Activated CD8-positive, alpha-beta T cell treated with anti-CD3 and anti-CD28 coated beads for 36 hours (primary cell): ENCODE data around the gene CPXM1. TPM values are rescaled to one million over a fixed set of nuclear protein-coding genes. Genes with fewer than 3 reads are reported as not detected.

Experiments
- ATAC-seq: fragments of 200-7000 bp; cut with Tn5 transposase; one replicate; pipeline ENCODE4 v1.10.0; 2021; ENCODE audit warnings: mild to moderate bottlenecking, moderate library complexity
- CTCF ChIA-PET: fragments of 350-600 bp; sonication (Branson Sonifier 250); formaldehyde crosslinking; loops from one replicate; lab custom pipeline; 2021; ENCODE audit warnings: antibody characterized with exemption; lab: Charles Lee
- POLR2A ChIA-PET: fragments of 350-600 bp; sonication (Branson Sonifier 250); formaldehyde crosslinking; loops from one replicate; lab custom pipeline; 2021; ENCODE audit warnings: antibody characterized with exemption; lab: Charles Lee
- DNase-seq: peaks from one replicate; pipeline ENCODE4 v3.0.0-alpha.2; 2020
- H3K27ac Mint-ChIP-seq: one replicate; pipeline ENCODE4 v1.8.0; 2021; ENCODE audit warnings: mild to moderate bottlenecking, mixed read lengths
- H3K27me3 Mint-ChIP-seq: one replicate; pipeline ENCODE4 v1.8.0; 2021; ENCODE audit warnings: mixed read lengths
- H3K36me3 Mint-ChIP-seq: one replicate; pipeline ENCODE4 v1.8.0; 2021; ENCODE audit warnings: low read depth, mixed read lengths
- H3K4me1 Mint-ChIP-seq: one replicate; pipeline ENCODE4 v1.8.0; 2021; ENCODE audit warnings: low read depth, mixed read lengths
- H3K4me3 Mint-ChIP-seq: one replicate; pipeline ENCODE4 v1.8.0; 2021; ENCODE audit warnings: mild to moderate bottlenecking, moderate library complexity, mixed read lengths
- H3K9me3 Mint-ChIP-seq: one replicate; pipeline ENCODE4 v1.8.0; 2021; ENCODE audit warnings: mixed read lengths
- intact Hi-C: fragments of 100-400 bp; cut with micrococcal nuclease; formaldehyde crosslinking; loops from one replicate; pipeline ENCODE4 v1.10.0; 2022
- total RNA-seq, 2 experiments: library from RNA; stranded (reverse); gene quantifications; one replicate each; pipeline ENCODE4 v1.2.3, GENCODE V29; 2021
- TF ChIP-seq, protein P1 (sequence below): fragments of 200-600 bp; IDR thresholded peaks from one replicate; pipeline ENCODE4 v1.8.0; 2022; ENCODE audit warnings: antibody characterized with exemption, mild to moderate bottlenecking

CPXM1 gene
- total RNA-seq, 2 experiments from 2014 or later: 2.0 to 2.9 TPM

GRCh38 chr20:2807019-2807418 is 6.6 kb upstream of the CPXM1 start:
- intact Hi-C loops: no loop called here
- Mint-ChIP-seq H3K27me3 (peaks cover 32% of the 10 kb centered on the region), H3K36me3 (no peaks in the 10 kb centered on the region), H3K27ac (no peak overlapping the region), H3K4me1 (no peaks in the 10 kb centered on the region), H3K4me3 (no peak overlapping the region), H3K9me3 (peaks cover 3% of the 10 kb centered on the region)
- ATAC-seq (no peak), DNase-seq (no peak)
- ChIA-PET CTCF (no interaction called here), POLR2A (no interaction called here)
- TF ChIP-seq, protein P1, sequence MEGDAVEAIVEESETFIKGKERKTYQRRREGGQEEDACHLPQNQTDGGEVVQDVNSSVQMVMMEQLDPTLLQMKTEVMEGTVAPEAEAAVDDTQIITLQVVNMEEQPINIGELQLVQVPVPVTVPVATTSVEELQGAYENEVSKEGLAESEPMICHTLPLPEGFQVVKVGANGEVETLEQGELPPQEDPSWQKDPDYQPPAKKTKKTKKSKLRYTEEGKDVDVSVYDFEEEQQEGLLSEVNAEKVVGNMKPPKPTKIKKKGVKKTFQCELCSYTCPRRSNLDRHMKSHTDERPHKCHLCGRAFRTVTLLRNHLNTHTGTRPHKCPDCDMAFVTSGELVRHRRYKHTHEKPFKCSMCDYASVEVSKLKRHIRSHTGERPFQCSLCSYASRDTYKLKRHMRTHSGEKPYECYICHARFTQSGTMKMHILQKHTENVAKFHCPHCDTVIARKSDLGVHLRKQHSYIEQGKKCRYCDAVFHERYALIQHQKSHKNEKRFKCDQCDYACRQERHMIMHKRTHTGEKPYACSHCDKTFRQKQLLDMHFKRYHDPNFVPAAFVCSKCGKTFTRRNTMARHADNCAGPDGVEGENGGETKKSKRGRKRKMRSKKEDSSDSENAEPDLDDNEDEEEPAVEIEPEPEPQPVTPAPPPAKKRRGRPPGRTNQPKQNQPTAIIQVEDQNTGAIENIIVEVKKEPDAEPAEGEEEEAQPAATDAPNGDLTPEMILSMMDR: no peak

- CTCF ChIA-PET: no interaction called here
- intact Hi-C loops: no loop called here
- H3K4me1 Mint-ChIP-seq: peaks cover 2% of the 10 kb centered on the region
- peaks cover 37% of the 10 kb centered on the region for H3K27me3 Mint-ChIP-seq
- H3K27ac Mint-ChIP-seq: no peak overlapping the region
- TF ChIP-seq, protein P1: no peak
- no peak overlapping the region for H3K4me3 Mint-ChIP-seq
- ATAC-seq (no peak), DNase-seq (no peak)
- H3K9me3 Mint-ChIP-seq: no peaks in the 10 kb centered on the region
- POLR2A ChIA-PET: no interaction called here
- no peaks in the 10 kb centered on the region for H3K36me3 Mint-ChIP-seq
Measured at GRCh38 chr20:2806351-2806701, 5.9 kb upstream of the CPXM1 start.

GRCh38 chr20:2805689-2806350 is 5.4 kb upstream of the CPXM1 start:
- peaks cover 7% of the 10 kb centered on the region for H3K4me1 Mint-ChIP-seq
- CTCF ChIA-PET: no interaction called here
- DNase-seq: no peak
- H3K27ac Mint-ChIP-seq: no peak overlapping the region
- TF ChIP-seq, protein P1: no peak
- no peaks in the 10 kb centered on the region for H3K9me3 Mint-ChIP-seq
- POLR2A ChIA-PET: no interaction called here
- no peak overlapping the region for H3K4me3 Mint-ChIP-seq
- peaks cover 39% of the 10 kb centered on the region for H3K27me3 Mint-ChIP-seq
- no peak for ATAC-seq
- H3K36me3 Mint-ChIP-seq: no peaks in the 10 kb centered on the region
- intact Hi-C loops: no loop called here

DNA sequence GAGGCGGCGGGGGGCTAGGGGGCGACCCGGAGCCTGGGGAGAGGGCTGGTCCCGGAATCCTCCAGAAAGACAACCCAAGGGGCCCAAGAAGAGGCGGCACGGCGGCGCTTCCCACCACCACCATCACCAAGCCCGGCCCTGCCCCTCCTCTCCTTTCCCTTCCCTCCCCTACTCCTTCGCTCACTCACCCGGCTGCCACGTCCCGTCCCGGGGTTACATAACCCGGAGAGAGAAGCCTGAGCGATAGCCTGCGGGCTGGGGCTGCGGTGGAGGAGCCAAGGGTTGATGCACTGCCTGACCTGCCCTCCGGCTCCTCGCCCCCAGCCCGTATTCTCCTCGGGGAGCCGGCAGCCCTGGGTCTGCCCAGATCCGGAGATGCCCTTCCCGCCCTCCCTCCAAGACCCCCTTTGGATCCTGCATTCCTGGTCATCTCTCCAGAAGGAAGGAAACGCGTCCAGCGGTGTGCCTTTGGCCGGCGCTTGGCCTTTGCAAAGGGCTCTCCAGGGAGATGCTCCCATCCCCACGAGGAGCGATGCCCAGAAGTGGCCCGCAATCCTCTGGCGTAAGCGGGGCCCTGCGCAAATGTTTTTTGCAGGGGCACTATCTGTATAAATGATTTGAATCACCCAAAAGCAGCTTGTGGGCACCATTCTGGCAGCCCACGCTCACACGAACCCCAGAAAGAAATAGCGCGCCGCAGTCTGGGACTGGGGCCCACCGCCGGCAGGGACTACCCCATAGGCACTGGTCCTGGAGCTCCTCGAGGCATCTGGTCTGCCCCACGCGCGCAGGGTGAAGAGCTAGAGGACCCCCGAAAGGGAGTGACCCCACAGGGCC is 4.6 kb upstream of the CPXM1 start:
- H3K27ac Mint-ChIP-seq: no peak overlapping the region
- intact Hi-C loops: no loop called here
- ATAC-seq (no peak), DNase-seq (no peak)
- TF ChIP-seq, protein P1: no peak
- ChIA-PET POLR2A (no interaction called here), CTCF (no interaction called here)
- H3K4me1 Mint-ChIP-seq: peaks cover 10% of the 10 kb centered on the region
- H3K9me3 Mint-ChIP-seq: no peaks in the 10 kb centered on the region
- no peak overlapping the region for H3K4me3 Mint-ChIP-seq
- H3K36me3 Mint-ChIP-seq: peaks cover under 1% of the 10 kb centered on the region
- H3K27me3 Mint-ChIP-seq: peaks cover 40% of the 10 kb centered on the region
